ENCODE measurements around the gene SPSB2. TPM values are rescaled to one million over a fixed set of nuclear protein-coding genes. Genes with fewer than 3 reads are reported as not detected.

SPSB2 gene
- polyA plus RNA-seq, 1 of the 3 experiments (the other 2 are of a cell fraction), result 16.9 TPM

GRCh38 chr12:6858799-6859198 is 14.3 kb downstream of the SPSB2 start:
- no peak overlapping the region for H2AFZ ChIP-seq (ENCODE audit: low read depth)
- 69% methylated on average over 2 of the region's 2 CpGs for WGBS (ENCODE audit: low lambda C conversion rate)
- POLR2A ChIA-PET, result interaction anchor here (0.6 to 1.1 kb wide), 2 partner anchors 9 to 10 kb away, joined by 3 read pairs; no protein-coding TSS in a partner anchor
- peaks cover 22% of the 10 kb centered on the region for H3K79me2 ChIP-seq (ENCODE audit: insufficient read depth)
- H3K4me2 ChIP-seq, result no peak overlapping the region
- no peak overlapping the region for H3K27ac ChIP-seq (ENCODE audit: low read depth in 2 of 2, low read length in 1 of 2)
- no peaks in the 10 kb centered on the region for H3K9me2 ChIP-seq
- H3K4me1 ChIP-seq (ENCODE audit: control insufficient read depth in 1 of 2, insufficient read depth in 2 of 2, low read depth in 1 of 2, low read length in 1 of 2), result peaks cover 4% of the 10 kb centered on the region in 2 experiments; a peak in 3 of 4 replicates
- no peaks in the 10 kb centered on the region for H3K9me3 ChIP-seq
- H3K27me3 ChIP-seq (ENCODE audit: insufficient read depth), result no peaks in the 10 kb centered on the region
- H4K20me1 ChIP-seq (ENCODE audit: insufficient read depth), result no peaks in the 10 kb centered on the region; the same call in 1 of the 2 replicates
- no peak for TF ChIP-seq RCOR1 (IDR thresholded peaks at IDR 0.05; ENCODE audit: low read length)
- no peak for TF ChIP-seq CTCF (IDR thresholded peaks at IDR 0.05)
- H3K4me3 ChIP-seq (ENCODE audit: low read depth in 2 of 2, low read length in 1 of 2), result no peak overlapping the region
- H3K9ac ChIP-seq, result no peak overlapping the region
- H3K36me3 ChIP-seq (replicated peaks in 1 of 2; ENCODE audit: control insufficient read depth in 1 of 2, insufficient read depth in 2 of 2, low read length in 1 of 2), result peaks cover 44 to 85% of the 10 kb centered on the region in 2 experiments
- peaks cover 4% of the 10 kb centered on the region for H3F3A ChIP-seq (replicated peaks; ENCODE audit: insufficient read depth)
- CTCF ChIA-PET, result interaction anchor here (0.6 to 2.2 kb wide), 3 partner anchors 14 to 107 kb away, joined by 3 to 12 read pairs (median 4); partner anchors contain the start of gene SPSB2
- DNase-seq, result no peak

GRCh38 chr12:6855322-6855721 is 17.8 kb downstream of the SPSB2 start:
- no peaks in the 10 kb centered on the region; the same call in 1 of the 2 replicates for H4K20me1 ChIP-seq (ENCODE audit: insufficient read depth)
- peaks cover 40% of the 10 kb centered on the region for H3K79me2 ChIP-seq (ENCODE audit: insufficient read depth)
- no peak overlapping the region for H3K27ac ChIP-seq (ENCODE audit: low read depth in 2 of 2, low read length in 1 of 2)
- ChIA-PET POLR2A (interaction anchor here (1.0 to 1.2 kb wide), 2 partner anchors 9 to 12 kb away, joined by 4 read pairs; partner anchors contain the start of gene TPI1), CTCF (interaction anchor here (1.1 to 19.4 kb wide), 5 partner anchors 13 to 88 kb away, joined by 3 to 225 read pairs (median 11); partner anchors contain the start of genes P3H3, SPSB2 and TPI1)
- peaks cover 16% of the 10 kb centered on the region for H3F3A ChIP-seq (replicated peaks; ENCODE audit: insufficient read depth)
- H3K4me3 ChIP-seq (ENCODE audit: low read depth in 2 of 2, low read length in 1 of 2), result no peak overlapping the region
- no peak overlapping the region for H3K9ac ChIP-seq
- no peak overlapping the region for H3K4me2 ChIP-seq
- H3K4me1 ChIP-seq (ENCODE audit: control insufficient read depth in 1 of 2, insufficient read depth in 2 of 2, low read depth in 1 of 2, low read length in 1 of 2), result peaks cover 7 to 17% of the 10 kb centered on the region in 2 experiments
- no peak overlapping the region for H2AFZ ChIP-seq (ENCODE audit: low read depth)
- no peaks in the 10 kb centered on the region for H3K9me2 ChIP-seq
- TF ChIP-seq SIN3A (IDR thresholded peaks at IDR 0.05; ENCODE audit: borderline replicate concordance, low read depth, low read length) (no peak), RCOR1 (IDR thresholded peaks at IDR 0.05; ENCODE audit: low read length) (no peak), MAX (IDR thresholded peaks at IDR 0.05; ENCODE audit: low read depth) (no peak)
- no peaks in the 10 kb centered on the region for H3K9me3 ChIP-seq
- H3K27me3 ChIP-seq (ENCODE audit: insufficient read depth), result no peaks in the 10 kb centered on the region
- H3K36me3 ChIP-seq (replicated peaks in 1 of 2; ENCODE audit: control insufficient read depth in 1 of 2, insufficient read depth in 2 of 2, low read length in 1 of 2), result peaks cover 30 to 53% of the 10 kb centered on the region in 2 experiments
- 96% methylated on average over 14 of the region's 14 CpGs for WGBS (ENCODE audit: low lambda C conversion rate)
- no peak for DNase-seq

DNA sequence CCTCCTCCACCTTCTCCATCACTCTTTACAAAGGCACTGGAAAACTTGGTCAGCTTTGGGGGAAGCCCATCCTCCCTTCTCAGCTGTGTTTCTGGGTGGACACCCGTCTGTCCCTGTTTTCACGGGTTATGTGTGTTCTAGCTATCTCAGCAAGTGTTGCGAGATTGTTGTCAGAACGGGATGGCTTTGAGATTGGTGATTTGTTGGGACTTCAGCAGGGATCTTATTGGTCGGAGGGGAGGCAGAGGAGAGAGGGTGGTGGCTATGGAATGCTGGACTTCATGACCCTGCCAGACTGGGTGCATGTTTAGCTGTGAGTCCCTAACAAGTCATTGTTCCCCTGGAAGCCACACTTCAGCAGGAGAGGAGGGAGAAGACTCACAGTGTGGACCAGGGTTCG is 19.1 kb downstream of the SPSB2 start:
- Histone ChIP-seq H4K20me1 (ENCODE audit: insufficient read depth) (no peaks in the 10 kb centered on the region; the same call in 1 of the 2 replicates), H3K79me2 (ENCODE audit: insufficient read depth) (peaks cover 53% of the 10 kb centered on the region), H3K4me1 (ENCODE audit: control insufficient read depth in 1 of 2, insufficient read depth in 2 of 2, low read depth in 1 of 2, low read length in 1 of 2) (peaks cover 7 to 17% of the 10 kb centered on the region in 2 experiments), H3K9me2 (no peaks in the 10 kb centered on the region), H3K27me3 (ENCODE audit: insufficient read depth) (no peaks in the 10 kb centered on the region), H3K27ac (ENCODE audit: low read depth in 2 of 2, low read length in 1 of 2) (peak overlapping the region in 1 of 2 experiments; percentile 81; a peak in 2 of 4 replicates), H3F3A (replicated peaks; ENCODE audit: insufficient read depth) (peaks cover 18% of the 10 kb centered on the region), H2AFZ (ENCODE audit: low read depth) (no peak overlapping the region), H3K4me3 (ENCODE audit: low read depth in 2 of 2, low read length in 1 of 2) (peak overlapping the region in 1 of 2 experiments; percentile 70; a peak in 1 of 4 replicates), H3K4me2 (peak overlapping the region; percentile 96), H3K36me3 (replicated peaks in 1 of 2; ENCODE audit: control insufficient read depth in 1 of 2, insufficient read depth in 2 of 2, low read length in 1 of 2) (peaks cover 23 to 48% of the 10 kb centered on the region in 2 experiments), H3K9me3 (no peaks in the 10 kb centered on the region), H3K9ac (peak overlapping the region; percentile 65; the same call in 1 of the 2 replicates)
- TF ChIP-seq GABPA (IDR thresholded peaks at IDR 0.05; ENCODE audit: low read depth) (no peak), EP300 (IDR thresholded peaks at IDR 0.05; ENCODE audit: borderline replicate concordance in 1 of 2, low read depth in 1 of 2, low read length in 1 of 2) (no peak), EZH2phosphoT487 (IDR thresholded peaks at IDR 0.05; ENCODE audit: borderline replicate concordance, low read depth) (no peak), SMC3 (IDR thresholded peaks at IDR 0.05; ENCODE audit: low read depth, low read length) (no peak), MXI1 (IDR thresholded peaks at IDR 0.05; ENCODE audit: low read depth, low read length) (no peak), JUND (IDR thresholded peaks at IDR 0.05) (no peak), NRF1 (IDR thresholded peaks at IDR 0.05; ENCODE audit: low read depth, low read length) (no peak), TCF12 (IDR thresholded peaks at IDR 0.05) (no peak), GATA2 (CRISPR knock-in tag; IDR thresholded peaks at IDR 0.05) (no peak), TEAD4 (IDR thresholded peaks at IDR 0.05; ENCODE audit: borderline replicate concordance, insufficient read depth) (no peak), MEF2A (IDR thresholded peaks at IDR 0.05; ENCODE audit: borderline replicate concordance, low read depth) (no peak), SIN3A (IDR thresholded peaks at IDR 0.05; ENCODE audit: borderline replicate concordance, low read depth, low read length) (no peak), RFX5 (IDR thresholded peaks at IDR 0.05; ENCODE audit: low read length) (no peak), RAD21 (IDR thresholded peaks at IDR 0.05; ENCODE audit: low read length) (no peak), RXRA (IDR thresholded peaks at IDR 0.05; ENCODE audit: borderline replicate concordance, low read depth) (no peak)
- no peak for DNase-seq
- ChIA-PET CTCF (interaction anchor here (1.8 to 19.4 kb wide), 5 partner anchors 14 to 101 kb away, joined by 5 to 225 read pairs (median 19); partner anchors contain the start of genes MLF2, P3H3, PTMS and SPSB2), POLR2A (interaction anchor here (0.6 to 3.4 kb wide), 2 partner anchors 15 to 137 kb away, joined by 3 to 19 read pairs; no protein-coding TSS in a partner anchor)
- 86% methylated on average over 6 of the region's 6 CpGs for WGBS (ENCODE audit: low lambda C conversion rate)

Data from SK-N-SH (cell line).